ENCODE data around the gene KIAA1755.

KIAA1755 gene, protein sequence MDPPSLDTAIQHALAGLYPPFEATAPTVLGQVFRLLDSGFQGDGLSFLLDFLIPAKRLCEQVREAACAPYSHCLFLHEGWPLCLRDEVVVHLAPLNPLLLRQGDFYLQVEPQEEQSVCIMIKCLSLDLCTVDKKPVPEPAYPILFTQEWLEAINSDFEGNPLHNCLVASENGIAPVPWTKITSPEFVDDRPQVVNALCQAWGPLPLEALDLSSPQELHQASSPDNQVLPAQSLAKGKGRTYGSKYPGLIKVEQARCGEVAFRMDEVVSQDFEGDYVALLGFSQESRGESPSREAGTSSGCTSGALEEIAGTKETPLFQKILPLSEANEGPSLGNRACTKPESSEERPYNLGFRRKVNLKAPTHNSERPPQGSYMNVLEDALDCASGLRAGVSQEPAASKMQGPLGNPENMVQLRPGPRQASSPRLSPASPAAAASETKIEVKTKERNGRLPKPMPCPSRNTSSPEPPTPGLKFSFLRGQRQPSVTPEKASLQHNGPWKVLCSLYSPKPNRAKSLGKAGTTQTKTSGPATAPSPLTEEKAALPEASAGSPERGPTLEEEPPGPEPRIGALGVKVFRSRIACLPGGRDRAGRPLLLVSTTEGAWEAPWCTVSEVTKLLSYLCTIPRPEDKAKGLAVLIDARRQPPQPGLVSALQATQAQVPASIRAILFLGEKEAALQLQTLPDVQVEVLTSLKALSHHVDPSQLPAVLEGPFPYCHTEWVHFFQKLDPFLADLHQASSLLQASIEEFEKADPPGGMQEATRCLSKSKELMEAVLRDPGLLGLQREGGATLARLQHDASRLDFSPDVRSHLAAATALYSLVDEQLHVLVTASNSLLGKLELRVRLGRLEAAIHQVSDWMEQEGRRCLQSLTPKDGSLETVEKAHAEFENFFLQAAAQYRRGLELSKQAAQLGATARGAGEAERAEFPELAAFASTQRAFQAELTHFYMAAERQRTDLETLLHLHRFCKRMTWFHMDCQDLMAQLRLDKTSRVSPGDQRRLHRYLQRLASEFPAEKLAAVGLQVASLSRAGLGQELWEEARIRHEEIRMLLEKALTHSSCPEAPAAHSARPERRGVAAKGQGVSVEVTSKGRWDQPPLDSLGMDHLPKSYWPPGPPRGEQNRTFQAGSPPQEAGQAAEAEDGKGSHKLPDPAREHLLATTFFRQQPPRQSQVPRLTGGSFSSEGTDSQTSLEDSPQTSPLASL

DNA sequence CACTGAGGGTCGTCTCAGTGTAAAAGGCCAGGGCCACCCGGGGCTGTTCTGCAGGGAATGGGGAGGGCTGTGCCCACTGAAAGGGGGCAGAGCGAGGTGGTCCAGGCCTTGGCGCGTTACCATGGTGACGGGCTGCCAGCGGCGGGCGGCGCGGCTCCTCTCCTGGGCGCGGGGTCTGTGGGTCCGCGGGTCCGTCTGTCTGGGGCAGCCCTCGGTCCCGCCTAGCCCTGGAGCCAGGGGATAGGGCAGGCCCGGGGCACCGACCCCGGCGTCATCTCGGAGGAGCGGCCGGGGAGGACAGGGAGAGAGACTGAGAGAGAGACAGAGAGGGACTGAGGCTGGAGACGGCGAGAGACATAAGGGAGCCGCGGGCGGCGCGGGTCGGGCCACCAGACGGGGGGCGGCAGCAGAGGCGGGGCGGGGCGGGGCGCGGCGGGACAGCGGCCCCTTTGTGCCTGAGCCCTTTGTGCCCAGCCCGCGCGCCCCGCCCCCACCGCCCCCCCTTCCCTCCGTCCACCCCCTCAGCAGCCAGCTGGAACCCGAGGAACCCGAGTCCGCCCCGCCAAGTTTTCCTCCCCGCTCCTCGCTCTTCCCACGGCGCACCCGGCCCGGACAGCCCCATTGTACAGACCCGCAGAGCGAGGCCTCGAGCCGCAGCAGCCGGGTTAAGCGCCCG is at the start of gene KIAA1755:
Gene KIAA1755 (minus strand): TSS at position 358 of the 676 bp plus-strand sequence. CDS start 235 bp downstream, at position 123.
- no peak for DNase-seq

DNA sequence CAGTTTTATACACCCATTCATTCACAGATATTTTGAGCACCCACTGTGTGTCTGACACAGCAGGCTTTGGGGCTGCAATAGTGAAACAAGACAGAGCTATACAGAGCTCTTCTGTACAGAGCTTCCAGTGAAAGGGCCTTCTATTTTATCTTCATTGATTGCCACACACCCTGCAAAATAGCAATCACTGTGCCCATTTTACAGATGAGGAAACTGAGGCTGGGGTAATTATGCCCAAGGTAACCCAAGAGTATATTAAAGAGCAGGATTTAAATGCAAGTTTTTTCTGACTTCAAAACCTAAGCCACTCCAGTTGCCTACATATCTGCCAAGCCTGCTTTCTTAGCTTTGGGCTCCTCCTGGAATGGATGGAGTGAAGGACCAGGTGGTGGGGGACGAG is 47.9 kb upstream of the KIAA1755 start:
- DNase-seq: no peak

DNA sequence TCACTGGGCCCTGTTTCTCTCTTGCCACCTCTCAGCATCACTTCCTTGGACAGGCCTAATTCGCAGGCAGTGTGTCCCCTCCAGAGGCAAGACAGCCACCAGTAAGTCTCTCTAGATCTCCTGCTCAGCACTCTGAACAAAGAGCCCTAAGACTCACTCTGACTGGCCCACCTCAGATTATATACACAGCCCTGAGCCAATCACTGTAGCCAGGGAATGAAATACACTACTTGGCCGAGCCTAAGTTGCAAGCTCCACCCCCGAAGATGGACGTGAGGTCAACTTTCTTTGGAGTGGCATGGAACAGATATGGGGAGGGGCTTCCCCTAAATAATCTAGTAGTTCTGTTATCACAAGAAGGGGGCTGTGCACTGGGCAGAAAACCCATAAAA is 47.5 kb upstream of the KIAA1755 start:
- no peak for DNase-seq

DNA sequence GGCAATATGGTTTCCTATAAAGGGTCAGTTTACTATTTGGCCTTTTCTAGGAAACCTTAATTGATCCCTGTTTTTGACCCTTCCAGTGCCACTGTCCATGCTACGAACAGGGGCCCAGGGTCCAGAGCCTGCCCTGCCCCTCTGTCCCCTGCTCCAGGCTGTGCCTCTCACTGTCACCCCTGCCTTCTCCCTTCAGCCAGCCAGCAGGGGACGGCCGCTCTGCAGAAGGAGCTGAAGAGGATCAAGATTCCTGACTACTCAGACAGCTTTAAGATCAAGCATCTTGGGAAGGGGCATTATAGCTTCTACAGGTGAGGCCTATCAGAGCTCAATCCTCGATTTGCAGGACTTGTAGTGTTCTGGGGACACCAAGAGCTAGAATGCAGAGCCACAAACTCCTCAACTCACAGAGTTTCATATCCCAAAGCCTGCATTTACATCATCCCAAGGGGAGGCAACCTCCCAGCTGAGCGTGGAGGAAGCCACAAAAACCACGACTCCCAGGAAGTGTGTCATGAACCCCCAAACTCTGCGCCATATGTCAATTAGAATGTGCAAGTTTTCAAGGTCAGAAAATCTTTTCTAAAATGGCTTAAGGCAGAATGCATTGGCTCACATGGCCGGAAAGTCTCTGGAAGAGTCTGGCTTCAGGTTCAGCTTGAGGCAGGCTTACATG is 47.0 kb upstream of the KIAA1755 start:
- no peak for DNase-seq

DNA sequence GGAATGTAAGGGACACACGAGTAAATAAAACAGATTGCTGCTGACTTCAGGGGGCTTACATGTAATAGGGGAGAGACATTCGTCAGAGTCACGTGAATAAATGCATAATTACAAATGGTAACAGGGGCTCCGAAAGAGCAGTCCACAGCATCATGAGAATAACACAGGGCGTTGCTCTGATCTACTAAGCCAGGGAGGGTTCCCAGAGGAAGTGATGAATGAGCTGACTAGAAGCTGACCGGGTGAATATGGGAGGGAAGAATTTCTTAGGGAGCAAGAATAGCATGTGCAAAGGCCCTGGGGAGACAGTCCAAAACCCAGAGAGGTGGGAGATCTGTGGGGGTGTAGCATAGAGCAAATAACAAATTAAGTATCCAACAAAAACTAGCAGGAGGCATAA is 45.8 kb upstream of the KIAA1755 start:
- DNase-seq: no peak

DNA sequence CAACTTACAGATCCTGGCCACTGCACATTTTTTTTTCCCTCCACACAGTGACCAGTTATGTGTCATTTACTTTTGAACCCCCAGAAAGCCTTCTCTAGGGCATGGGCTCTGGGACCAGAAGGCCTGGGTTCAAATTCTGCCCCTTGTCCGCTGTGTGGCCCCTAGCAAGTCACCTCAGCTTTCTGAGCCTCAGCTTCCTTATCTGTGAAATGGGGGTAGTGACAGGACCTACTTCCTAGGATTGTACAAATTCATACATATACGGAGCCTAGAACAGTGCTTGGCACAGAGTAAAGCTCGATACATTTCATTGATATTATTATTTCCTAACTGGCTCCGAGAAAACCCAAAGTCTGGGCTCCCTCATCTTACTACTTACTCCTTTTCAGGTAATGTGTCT is 45.0 kb upstream of the KIAA1755 start:
- no peak for DNase-seq

DNA sequence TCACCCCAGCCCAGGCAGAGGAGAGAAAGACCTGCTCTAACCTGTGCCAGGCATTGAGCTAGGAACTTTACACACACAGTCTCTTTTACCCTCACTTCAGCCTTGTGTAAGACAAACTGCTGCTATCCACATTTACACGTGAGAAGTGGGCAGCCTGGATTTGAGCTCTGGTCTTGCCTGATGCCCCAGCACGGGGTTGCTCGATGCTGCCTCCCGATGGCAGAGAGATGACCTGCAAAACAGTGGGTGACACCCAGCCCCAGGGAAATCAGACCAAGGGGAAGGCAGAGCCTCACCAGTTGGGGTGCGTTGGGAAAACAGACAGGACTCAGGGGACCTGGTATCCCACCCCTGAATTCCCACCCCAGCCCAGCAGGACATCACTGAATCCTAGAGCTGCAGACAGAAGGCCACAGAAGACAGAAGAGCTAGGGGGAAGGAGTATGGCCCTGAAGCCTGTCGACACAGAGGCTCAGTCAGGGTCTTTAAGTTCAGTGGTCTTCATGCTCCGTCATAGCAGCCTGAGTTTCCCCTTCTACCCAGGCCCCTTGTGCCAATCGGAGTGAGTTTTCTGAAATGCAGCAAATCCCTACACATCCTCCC is 44.4 kb upstream of the KIAA1755 start:
- DNase-seq: peak; percentile 75

DNA sequence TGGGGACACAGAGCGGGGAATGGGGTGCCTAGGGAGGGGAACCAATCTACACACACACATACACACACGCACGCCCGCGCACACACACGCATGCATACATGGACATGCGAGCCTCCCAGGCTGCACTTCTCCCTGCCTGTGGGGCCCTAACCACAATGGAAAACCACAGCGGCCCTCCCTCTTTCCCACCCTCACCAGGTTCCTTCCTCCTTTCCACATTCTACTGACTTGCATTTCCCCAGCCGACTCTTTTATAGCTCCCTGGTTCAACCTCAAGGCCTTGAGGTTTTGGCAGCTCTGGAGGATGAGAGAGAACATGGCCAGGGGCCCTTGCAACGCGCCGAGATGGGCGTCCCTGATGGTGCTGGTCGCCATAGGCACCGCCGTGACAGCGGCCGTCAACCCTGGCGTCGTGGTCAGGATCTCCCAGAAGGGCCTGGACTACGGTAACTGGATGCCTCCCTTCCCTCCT is 43.4 kb upstream of the KIAA1755 start, which contains the start of gene BPI:
Gene BPI (plus strand): TSS at position 249 of the 472 bp plus-strand sequence. CDS start 68 bp downstream, at position 317.
- DNase-seq: peak; percentile 89

DNA sequence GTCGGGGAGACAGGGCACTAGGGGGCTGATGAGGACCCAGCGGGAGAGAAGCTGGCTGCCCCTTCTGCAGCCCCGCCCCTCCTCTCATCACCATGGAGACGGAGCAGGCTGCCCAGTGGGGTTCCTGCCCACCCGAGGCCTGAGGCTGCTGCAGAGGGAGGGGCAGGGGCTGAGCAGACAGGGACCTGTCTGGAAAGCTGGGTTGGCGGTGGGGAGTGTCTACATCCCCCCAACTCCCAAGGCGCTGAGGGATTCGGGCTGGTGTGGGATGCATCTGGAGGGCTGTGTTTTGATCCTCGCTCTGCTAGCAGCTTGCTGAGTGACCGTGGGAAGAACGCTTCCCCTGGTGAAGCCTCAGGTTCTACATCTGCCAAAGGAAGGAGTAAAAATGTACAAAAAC is 42.3 kb upstream of the KIAA1755 start:
- DNase-seq: no peak

DNA sequence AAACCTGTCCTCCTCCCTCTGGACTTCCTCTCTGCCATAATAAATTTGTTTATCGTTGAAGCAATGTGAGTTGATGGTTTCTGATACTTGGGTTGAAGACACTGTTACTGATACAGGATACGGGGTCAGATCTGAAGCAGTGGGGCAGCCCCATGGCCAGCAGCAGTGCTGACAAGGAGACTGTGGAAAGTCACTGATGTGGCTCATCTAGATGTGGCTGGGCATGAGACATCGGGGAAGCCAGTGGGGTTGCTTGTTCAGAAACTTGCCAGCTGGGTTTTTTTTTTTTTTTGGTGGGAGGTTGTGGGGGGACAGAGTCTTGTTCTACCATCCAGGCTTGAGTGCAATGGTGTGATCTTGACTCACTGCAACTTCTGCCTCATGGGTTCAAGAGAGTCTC is 40.8 kb upstream of the KIAA1755 start:
- DNase-seq: no peak

DNA sequence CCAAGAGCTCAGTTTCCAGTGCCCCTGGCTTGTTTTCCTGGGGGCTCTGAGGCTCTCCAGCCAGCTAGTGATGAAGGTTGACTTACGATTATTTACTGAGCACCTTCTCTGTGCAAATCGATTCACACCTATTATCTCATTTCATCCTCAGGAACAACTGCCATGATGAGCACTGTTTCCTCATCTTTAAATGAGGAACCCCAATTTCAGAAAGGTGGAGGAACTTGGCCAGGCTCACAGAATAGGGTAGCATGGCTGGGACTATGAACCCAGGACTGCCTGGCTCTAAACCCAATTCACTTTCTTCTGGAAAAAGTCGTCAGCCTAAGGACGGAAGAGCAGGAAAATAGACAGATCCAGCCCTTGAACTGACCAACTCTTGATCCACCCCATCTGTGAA is 39.9 kb upstream of the KIAA1755 start:
- DNase-seq: no peak

DNA sequence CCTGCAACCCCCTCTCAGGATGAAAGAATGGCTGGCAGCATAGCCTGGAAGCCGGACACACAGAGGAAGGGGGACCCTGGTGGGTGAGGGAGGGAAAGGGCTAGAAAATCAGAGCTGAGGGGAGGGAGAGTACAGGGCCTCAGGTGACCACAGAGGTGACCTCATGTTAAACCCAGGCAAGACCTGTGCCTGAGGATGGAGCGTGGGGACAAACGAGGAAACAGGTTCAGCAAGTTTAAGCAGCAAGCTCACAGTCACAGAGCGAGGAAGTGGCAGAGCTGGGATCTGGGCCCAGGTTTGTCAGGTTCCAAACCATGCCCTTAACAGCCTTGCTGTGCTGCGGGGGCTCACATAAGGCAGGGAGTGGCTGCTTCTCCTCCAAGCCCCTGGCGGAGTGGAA is 39.4 kb upstream of the KIAA1755 start:
- DNase-seq: no peak

DNA sequence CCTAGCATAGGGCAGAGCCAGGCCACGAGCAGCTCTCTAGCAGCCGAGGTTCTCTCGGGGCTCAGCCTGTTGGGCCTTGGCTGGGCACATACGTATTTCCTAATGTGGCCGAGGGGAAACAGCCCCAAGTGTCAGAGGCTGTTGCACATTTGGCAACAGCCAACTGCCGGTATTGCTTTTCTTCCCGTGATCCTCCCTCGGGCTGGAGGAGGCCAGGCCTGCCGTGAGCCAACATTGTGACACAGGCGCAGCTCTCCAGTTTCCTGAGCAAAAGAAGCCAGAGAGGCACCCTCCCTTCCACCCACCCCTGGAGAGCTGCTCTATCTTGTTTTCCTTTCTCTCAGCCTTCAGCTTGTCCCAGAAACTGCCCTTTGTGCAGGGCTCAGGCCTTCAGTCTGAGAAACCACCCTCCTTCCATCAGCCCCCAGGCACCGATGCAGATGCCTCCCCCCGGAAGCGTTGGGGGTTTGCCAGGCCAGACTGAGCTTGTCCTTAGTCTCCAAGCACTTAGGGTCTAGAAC is 38.3 kb upstream of the KIAA1755 start:
- peak; percentile 75 for DNase-seq

DNA sequence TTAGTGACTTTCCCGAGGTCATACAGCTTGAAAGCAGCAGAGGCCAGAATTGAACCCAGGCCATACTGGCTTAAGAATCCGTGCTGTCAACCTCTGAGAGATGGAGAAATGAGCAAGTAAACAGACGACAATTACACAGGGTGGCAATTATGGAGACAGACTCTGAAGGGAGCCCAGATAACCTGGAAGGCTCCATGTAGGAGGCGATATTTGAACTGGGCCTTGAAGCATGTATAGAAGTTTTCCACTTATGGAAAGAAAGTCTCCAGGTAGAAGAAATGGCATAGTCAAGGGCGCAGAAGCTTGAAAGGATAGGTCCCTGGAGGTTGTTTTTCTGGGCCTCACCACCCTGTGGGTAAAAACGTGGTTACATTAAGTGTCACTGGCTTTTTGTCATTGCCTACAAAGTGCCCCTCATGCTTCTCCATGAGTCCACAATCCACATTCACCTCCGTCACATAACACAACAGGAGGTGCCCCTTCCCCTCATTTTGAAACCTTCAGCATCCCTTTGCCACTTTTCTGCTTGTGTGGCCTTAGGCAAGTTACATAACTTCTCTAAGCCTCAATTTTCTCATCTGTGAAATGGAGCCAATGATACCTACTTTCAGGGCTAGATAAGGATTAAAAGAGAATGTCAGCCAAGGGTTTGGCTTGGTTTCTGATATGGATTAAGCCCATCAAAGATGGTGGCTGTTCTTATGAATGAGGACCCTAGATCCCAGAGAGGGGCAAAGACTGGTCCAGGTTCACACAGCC is 37.6 kb upstream of the KIAA1755 start:
- DNase-seq: no peak

DNA sequence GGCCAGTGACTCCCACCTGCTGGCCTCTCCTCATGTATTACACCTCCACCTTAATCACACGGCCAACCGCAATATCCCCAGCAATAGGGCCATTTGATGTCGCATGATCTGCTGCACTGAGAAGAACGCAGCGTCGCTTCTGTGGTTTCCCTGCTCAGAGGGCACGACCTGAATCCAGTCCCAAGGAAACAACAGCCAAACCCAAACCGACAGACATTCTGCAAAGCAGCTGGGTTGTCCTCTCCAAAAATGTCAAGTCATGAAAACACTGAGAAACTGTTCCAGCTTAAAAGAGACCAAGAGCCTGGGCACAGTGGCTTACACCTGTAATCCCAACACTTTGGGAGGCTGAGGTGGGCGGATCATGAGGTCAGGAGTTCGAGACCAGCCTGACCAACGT is 35.9 kb upstream of the KIAA1755 start:
- no peak for DNase-seq

DNA sequence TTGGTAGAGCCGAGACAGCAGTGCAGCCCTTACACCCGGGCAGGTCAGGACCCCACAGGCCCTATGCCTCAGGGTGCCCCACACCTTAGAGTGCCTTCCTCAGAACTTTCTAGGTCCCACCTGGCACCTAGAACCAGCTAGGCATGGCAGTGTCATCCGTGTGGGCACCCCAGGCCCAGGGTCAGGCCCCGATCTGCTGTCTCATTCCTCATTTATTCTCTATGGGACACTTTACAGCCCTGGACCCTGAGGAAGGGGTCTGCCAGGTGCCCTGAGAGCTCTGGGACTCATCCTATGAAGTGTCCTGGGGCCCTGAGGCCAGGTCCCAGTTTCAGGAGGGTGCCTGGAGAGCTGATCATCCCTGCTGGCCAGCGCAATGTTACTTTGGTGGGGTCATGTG is 35.3 kb upstream of the KIAA1755 start:
- DNase-seq: no peak

DNA sequence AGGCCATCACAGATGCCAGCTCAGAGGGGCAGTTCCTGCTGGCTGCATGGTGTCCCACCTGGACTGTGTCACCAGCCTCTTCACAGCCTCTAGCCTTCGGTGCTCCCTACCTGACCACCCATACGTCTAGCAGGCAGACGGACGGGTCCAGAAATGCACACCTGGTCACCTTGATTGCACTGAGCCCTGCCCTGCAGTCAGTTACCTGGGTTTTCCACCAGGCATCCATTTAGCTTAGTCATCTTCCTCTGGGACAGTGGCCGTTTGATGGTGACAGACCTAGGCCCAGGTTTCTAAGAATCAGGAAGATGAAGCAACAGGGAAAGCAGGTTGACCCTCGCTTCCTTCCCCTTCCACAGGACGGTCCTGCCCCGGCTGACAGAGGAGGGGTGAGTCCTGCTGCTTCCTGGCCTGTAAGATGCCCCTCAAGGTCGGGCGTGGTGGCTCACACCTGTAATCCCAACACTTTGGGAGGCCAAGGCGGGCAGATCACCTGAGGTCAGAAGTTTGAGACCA is 33.6 kb upstream of the KIAA1755 start:
- no peak for DNase-seq

DNA sequence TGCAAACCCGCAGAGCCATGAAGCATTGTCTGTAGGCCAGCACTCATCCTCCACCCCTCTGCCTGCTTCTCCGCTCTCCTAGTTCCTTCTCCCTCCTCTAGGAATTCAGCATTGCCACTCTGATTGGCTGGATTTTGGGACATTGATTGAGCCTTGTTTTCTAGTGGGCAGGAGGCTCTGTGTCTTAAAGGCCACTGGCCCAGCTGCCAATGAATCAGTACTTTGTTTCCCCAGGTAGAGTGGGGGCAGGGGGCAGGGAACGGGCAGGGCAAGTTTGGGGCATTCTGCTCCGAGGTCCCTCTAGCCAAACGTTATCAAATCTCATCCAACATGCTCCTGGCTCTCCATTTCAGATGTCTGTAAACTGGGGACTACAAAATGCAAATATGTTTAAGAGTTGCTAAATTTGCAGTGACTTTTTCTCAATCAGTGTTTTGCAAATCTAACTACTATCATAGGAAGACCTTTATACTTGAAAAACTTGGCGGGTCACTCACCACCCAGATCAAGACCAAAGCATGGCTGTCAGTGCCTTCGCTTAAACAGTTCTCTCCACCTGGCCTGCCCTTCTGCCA is 33.0 kb upstream of the KIAA1755 start:
- DNase-seq: no peak

DNA sequence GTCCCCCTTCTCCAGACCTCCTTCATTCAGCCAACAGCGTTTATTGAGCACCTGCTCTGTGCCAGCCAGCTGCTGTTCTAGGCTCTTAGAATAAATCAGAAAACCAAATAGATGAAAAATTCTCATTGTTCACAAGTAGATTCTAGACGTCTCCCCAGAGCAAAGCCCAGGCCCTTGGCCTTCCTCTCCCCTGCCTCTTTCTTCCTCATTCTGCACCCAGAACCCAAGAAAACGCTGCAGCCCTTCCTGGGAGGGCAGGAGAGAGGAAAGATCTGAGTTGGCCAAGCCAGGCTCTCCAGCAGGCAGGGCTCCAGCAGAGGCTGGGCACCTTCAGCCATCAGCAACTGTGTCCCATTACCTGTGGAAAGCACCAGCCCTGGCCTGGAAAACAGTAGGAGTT is 31.4 kb upstream of the KIAA1755 start:
- DNase-seq: no peak
